Fibroblast of the aortic adventitia (primary cell): ENCODE data around the gene DCC. TPM values are rescaled to one million over a fixed set of nuclear protein-coding genes. Genes with fewer than 3 reads are reported as not detected.

Source experiments
- DNase-seq: peaks from one replicate; pipeline ENCODE4 v3.0.0-alpha.2; 2010; ENCODE audit warnings: low read depth
- H3K4me3 ChIP-seq: 2 replicates; pipeline ENCODE4 v1.5.1; 2011; ENCODE audit warnings: low read depth, mild to moderate bottlenecking, control low read depth, low read length, moderate library complexity
- CTCF ChIP-seq: IDR thresholded peaks from 2 replicates; pipeline ENCODE4 v1.5.1; 2011; ENCODE audit warnings: mild to moderate bottlenecking, low read length, control low read depth, inconsistent platforms; ENCODE audit not compliant: insufficient read depth
- total RNA-seq: library from RNA; depleted of rRNA; stranded (reverse); fragments of >200 nt; gene quantifications from 2 replicates; pipeline ENCODE4 v1.2.3, GENCODE V29; 2012; ENCODE audit warnings: low replicate concordance

The DCC gene
- total RNA-seq, 1 donor: 0.09 TPM

- DNase-seq: no peak
- TF ChIP-seq CTCF: no peak
- H3K4me3 ChIP-seq: no peak overlapping the region
These were observed 408.3 kb downstream of the DCC start for GRCh38 chr18:52748343-52748742.

DNA sequence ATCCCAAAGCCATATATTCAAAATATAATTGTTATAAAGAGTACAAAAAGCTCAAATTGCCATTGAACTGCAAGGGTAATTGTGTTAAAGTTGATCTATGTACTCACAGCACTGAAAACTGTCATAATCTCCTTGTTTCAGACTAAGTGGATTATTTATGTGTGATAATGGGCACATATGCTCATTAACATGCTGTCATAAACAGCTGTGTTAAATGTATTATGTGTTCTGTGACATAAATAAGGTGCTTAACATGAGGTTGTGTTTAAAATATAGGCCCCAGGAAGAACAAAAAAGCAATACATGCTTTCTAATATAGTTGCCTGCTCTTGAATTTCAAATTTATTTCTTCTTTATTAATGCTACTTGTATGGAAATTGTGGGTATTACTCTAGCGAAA is 409.5 kb downstream of the DCC start:
- no peak overlapping the region for H3K4me3 ChIP-seq
- no peak for DNase-seq
- TF ChIP-seq CTCF: no peak

GRCh38 chr18:52750995-52751394 is 411.0 kb downstream of the DCC start:
- H3K4me3 ChIP-seq: no peak overlapping the region
- no peak for TF ChIP-seq CTCF
- DNase-seq: no peak

- no peak overlapping the region for H3K4me3 ChIP-seq
- TF ChIP-seq CTCF: no peak
- no peak for DNase-seq
These were observed 424.3 kb downstream of the DCC start for GRCh38 chr18:52764316-52764715.

DNA sequence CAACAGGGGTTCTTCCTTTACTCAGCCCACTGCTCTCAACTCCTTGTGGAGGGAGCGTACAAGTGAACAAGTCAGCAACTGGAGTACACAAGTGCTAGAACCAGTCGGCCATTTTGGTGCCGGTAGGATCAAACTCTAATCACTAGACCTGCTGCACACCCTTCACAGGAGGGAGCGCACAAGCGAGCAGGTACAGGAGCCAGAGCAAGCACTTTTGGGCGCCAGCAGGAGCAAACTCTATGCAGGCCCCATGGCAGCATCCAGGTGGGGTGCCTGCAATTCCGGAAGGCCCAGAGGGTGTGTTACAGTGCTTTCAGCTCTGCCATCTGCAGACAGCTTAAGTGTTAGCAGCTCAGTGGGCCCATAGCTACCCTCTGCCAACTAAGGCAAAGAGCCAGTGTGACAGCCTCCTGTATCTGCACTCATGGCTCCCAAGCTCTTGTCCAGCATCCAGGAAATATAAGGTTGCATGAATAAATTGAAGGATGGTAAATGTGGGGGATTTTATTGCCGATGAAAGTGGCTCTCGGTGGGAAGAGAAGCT is 426.1 kb downstream of the DCC start:
- no peak overlapping the region for H3K4me3 ChIP-seq
- no peak for DNase-seq
- TF ChIP-seq CTCF: no peak

GRCh38 chr18:52781113-52781512 is 441.1 kb downstream of the DCC start:
- H3K4me3 ChIP-seq: no peak overlapping the region
- no peak for TF ChIP-seq CTCF
- DNase-seq: no peak

- TF ChIP-seq CTCF: no peak
- no peak for DNase-seq
- H3K4me3 ChIP-seq: no peak overlapping the region
These were observed 451.3 kb downstream of the DCC start for GRCh38 chr18:52791321-52791720.
